ENCODE measurements around the gene ANO9.

The ANO9 gene

DNA sequence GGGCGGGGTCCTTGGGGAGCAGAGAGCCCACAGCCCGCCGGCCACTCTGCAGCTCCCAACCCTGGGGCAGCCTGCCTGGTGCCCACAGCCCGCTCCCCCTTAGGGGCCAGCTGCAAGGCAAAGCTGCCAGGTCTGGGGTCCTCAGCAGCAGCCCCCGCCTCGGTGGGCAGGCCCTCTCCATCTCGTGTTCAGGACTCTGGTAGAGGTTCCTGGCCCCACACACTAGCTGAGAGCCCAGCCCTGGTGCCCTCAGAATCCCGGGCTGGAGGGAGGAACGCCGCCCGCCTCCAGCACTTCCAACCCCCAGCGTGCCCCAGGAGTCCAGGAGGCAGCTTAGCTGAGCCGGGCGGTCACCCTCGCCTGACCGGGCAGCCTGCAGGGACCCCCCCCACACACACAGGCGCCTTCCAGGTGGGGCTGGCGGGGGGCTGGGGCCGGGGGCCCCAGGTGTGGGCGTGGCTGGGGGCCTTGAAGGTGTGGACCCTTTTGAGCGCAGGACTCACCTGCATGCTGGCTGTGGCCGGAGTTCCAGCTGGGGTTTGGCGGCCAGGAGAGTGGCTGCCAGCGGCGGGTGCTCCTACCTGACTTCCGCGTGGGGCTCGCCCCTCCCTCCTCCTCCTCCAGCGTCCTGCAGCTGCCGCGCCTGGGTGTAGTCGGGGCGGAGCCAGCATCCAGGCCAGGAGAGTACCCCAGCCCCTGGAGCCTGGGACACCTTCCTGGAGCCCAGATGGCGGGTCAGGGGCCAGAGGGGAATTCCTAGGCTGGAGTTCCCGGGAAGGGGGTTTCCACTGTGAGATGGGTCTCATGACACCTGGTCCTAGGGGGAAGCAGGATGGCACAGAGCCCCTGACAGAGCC is at the start of gene ANO9:
Gene ANO9, minus strand, starts transcription at position 594 of the 857 bp plus-strand sequence. Its CDS starts 85 bp downstream, at position 509.
- in situ Hi-C loops (cut with HindIII; ENCODE audit: low pct_ligation_motif_present, low pct_unique_long_range_greater_than_20kb, low sequenced_read_pairs), result no loop called here
- no peak for DNase-seq

DNA sequence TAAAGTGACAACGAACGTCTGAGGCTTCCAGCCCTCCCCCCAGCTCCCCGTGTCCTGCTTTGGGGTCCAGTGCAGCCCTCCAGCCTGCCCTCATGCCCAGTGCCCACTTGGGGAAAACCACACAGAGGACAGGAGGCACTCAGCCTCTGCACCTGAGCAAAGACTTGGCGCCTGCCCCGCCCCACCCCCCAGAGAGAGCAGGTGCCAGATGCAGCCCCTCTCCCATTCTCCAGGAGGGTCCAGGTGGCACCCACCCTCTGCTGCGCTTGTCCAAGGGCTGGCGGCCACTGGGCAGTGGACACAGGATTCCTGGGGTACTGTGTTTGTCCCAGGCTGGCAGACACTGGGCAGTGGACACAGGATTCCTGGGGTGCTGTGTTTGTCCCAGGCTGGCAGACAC is 49.5 kb upstream of the ANO9 start:
- in situ Hi-C loops (cut with HindIII; ENCODE audit: low pct_ligation_motif_present, low pct_unique_long_range_greater_than_20kb, low sequenced_read_pairs), result no loop called here
- no peak for DNase-seq

GRCh38 chr11:490930-491260 is 49.1 kb upstream of the ANO9 start:
- no peak for DNase-seq
- in situ Hi-C loops (cut with HindIII; ENCODE audit: low pct_ligation_motif_present, low pct_unique_long_range_greater_than_20kb, low sequenced_read_pairs), result no loop called here

GRCh38 chr11:490186-490929 is 48.5 kb upstream of the ANO9 start:
- in situ Hi-C loops (cut with HindIII; ENCODE audit: low pct_ligation_motif_present, low pct_unique_long_range_greater_than_20kb, low sequenced_read_pairs), result no loop called here
- DNase-seq, result no peak

DNA sequence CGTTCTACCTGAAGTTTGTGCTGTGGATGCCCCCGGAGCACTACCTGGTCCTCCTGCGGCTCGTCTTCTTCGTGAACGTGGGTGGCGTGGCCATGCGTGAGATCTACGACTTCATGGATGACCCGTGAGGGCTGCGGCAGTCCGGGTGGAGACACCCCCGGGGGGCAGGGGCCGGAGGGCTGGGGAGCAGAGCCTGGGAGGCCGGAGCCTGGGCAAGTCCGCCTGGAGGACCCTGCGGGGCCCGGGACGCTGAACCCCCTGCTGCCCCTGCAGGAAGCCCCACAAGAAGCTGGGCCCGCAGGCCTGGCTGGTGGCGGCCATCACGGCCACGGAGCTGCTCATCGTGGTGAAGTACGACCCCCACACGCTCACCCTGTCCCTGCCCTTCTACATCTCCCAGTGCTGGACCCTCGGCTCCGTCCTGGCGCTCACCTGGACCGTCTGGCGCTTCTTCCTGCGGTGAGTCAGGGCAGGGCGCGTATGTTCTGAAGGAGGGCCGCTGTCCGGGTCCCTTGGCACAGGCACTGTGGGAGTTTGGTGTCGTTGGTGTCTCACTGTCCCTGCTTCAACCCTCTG is 47.9 kb upstream of the ANO9 start:
- in situ Hi-C loops (cut with HindIII; ENCODE audit: low pct_ligation_motif_present, low pct_unique_long_range_greater_than_20kb, low sequenced_read_pairs), result no loop called here
- DNase-seq, result no peak

DNA sequence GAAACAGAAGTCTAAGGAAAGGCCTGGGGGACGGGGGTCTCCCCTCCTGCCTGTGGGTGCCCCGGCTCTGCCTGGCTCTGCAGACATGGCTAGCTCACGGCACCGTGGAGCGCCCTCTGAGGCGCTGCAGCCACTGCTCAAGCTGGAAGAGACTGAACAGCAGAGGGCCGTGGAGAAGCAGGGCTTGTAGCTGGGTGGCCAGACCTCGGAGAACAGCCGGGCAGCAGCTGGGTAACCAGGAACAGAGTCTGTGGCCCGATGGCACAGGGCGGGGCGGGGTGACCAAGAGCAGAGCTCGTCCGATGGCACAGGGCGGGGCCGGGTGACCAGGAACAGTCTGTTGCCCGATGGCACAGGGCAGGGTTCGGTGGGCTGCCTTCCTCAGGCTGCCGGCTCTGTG is 47.2 kb upstream of the ANO9 start:
- DNase-seq, result no peak
- in situ Hi-C loops (cut with HindIII; ENCODE audit: low pct_ligation_motif_present, low pct_unique_long_range_greater_than_20kb, low sequenced_read_pairs), result no loop called here

- in situ Hi-C loops (cut with HindIII; ENCODE audit: low pct_ligation_motif_present, low pct_unique_long_range_greater_than_20kb, low sequenced_read_pairs), result no loop called here
- no peak for DNase-seq
Measured at GRCh38 chr11:488579-488978, 46.8 kb upstream of the ANO9 start.

- DNase-seq, result no peak
- in situ Hi-C loops (cut with HindIII; ENCODE audit: low pct_ligation_motif_present, low pct_unique_long_range_greater_than_20kb, low sequenced_read_pairs), result no loop called here
Measured at GRCh38 chr11:488062-488461, 46.3 kb upstream of the ANO9 start.

DNA sequence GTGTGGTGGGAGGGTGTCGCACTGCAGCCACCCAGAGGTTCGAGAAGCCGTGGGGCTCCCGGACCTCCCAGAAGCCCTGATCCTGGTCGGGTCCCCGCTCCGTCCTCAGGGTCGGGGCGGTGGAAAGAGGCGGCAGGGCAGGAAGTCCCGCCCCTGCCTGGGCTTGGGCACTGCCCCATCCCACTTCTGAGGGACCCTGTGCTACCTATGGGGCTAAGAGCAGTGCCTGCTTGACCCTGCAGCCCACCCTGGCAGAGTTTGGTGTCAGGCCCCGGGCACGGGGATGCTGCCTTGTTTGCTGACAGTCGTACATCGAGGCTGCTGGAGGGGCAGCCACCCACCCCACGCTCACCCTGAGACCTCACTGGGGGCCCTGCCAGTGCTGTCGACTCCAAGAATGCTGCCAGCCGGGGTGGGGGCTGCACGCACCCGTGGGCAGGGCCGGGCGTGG is 45.8 kb upstream of the ANO9 start:
- in situ Hi-C loops (cut with HindIII; ENCODE audit: low pct_ligation_motif_present, low pct_unique_long_range_greater_than_20kb, low sequenced_read_pairs), result no loop called here
- DNase-seq, result no peak

DNA sequence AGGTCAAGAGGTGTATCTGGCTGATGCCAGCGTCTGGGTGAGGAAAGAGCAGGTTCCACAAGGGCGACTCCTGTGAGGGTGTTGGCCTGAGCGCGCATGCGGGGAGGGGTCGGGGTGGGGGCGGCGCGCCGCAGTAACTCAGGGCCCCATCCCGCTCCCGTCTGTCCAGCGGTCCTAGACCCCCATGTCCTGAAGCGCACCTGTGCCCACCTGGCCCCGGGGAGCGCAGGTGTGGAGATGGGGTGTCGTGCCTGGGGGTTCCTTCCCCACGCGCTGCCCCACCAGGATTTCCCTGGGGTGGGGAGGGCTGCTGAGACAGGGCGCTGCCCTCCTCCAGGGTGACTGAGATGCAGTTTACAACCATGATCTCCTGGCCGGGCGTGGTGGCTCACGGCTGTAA is 44.4 kb upstream of the ANO9 start:
- no peak for DNase-seq
- in situ Hi-C loops (cut with HindIII; ENCODE audit: low pct_ligation_motif_present, low pct_unique_long_range_greater_than_20kb, low sequenced_read_pairs), result no loop called here

- in situ Hi-C loops (cut with HindIII; ENCODE audit: low pct_ligation_motif_present, low pct_unique_long_range_greater_than_20kb, low sequenced_read_pairs), result no loop called here
- DNase-seq, result no peak
Measured at GRCh38 chr11:484616-485015, 42.8 kb upstream of the ANO9 start.

DNA sequence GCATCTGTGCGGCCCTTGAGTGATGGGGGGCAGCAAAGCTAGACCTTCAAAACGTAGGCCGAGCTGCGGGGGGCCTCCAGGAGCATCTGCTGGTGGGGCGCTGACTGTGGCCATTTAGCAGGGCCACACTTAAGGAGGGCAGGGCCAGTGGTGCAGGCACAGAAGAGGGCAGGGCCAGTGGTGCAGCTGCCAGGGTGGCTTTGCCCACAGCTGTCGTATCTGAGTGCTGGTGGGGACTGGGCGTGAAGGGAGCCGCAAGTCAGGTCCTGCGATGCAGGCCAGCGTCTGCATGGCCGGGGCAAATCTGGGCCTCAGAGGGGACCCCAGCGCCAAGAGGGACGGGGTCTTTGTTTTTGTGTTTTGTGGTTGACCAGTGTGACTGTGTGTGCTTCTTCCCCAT is 37.5 kb upstream of the ANO9 start:
- DNase-seq, result no peak
- in situ Hi-C loops (cut with HindIII; ENCODE audit: low pct_ligation_motif_present, low pct_unique_long_range_greater_than_20kb, low sequenced_read_pairs), result no loop called here

- in situ Hi-C loops (cut with HindIII; ENCODE audit: low pct_ligation_motif_present, low pct_unique_long_range_greater_than_20kb, low sequenced_read_pairs), result no loop called here
- DNase-seq, result no peak
Measured at GRCh38 chr11:477052-477715, 35.4 kb upstream of the ANO9 start.

DNA sequence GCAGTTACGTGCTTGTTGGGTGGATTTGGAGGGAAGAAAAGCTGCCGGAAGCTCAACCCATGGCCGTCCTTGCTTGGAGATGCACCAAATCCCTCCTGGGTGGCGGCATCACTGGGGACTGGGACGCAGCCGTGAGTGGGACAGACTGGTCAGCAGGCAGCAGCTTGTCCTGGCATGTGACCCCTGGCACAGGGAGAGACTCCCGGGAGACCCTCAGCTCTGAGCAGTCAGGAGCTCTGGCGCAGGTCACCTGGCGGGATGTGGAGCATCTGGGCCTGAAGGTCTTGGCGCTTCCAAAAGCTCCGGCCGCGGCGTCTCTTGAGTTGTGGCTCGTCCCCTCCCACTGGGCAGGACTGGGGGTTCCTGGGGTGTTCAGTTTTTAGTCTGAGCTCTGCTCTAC is 34.6 kb upstream of the ANO9 start:
- no peak for DNase-seq
- in situ Hi-C loops (cut with HindIII; ENCODE audit: low pct_ligation_motif_present, low pct_unique_long_range_greater_than_20kb, low sequenced_read_pairs), result no loop called here

- in situ Hi-C loops (cut with HindIII; ENCODE audit: low pct_ligation_motif_present, low pct_unique_long_range_greater_than_20kb, low sequenced_read_pairs), result no loop called here
Measured at GRCh38 chr11:475941-476340, 34.1 kb upstream of the ANO9 start.

DNA sequence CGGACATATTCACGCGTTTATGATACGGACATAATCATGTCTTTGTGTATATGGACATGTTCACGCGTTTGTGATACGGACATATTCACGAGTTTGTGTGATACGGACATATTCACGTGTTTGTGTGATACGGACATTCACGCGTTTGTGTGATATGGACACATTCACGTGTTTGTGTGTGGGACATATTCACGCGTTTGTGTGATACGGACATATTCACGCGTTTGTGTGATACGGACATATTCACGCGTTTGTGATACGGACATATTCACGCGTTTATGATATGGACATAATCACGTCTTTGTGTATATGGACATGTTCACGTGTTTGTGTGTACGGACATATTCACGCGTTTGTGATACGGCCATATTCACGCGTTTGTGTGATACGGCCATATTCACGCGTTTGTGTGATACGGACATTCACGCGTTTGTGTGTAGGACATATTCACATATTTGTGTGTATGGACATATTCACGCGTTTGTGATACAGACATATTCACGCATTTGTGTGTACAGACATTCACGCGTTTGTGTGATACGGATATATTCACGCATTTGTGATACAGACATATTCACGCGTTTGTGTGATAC is 33.2 kb upstream of the ANO9 start:
- in situ Hi-C loops (cut with HindIII; ENCODE audit: low pct_ligation_motif_present, low pct_unique_long_range_greater_than_20kb, low sequenced_read_pairs), result no loop called here
- no peak for DNase-seq

More at GRCh38 chr11:475941-476340, 34.1 kb upstream of the ANO9 start:
- no peak for DNase-seq

DNA sequence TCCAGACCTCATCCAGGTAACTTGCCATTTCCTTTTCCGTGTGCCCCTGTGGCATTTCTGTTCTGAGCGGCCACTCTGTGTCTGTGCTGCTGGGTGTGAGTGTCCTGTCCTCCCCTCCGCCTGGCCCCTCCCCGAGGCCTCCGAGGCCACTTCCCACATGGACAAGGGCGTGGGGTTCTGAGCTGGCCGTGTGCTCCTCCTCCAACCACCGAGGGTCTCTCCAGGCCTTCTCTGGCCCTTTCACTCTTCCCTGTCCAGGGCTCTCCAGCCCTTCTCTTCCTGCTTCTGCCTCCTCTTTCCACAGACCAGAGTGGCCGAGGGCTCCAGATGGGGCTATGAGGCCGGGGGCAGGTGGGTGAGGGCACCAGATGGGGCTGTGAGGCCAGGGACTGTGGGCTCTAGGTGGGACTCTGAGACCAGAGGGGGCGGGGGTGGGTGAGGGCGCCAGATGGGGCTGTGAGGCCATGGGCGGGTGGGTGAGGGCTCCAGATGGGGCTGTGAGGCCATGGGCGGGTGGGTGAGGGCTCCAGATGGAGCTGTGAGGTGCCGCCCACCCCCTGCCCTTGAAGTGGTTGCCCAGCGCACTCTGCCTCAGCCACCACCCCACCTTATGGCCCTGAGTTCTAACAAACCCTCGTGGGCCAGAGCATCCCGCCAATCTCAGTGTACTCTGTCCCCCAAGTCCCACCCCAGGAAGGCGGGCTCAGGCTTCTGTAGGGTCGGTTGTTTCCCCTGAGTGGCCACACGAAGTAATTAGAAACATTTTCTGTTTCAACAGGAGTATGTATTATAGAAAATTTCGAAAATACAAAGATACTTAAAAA is 32.4 kb upstream of the ANO9 start:
- in situ Hi-C loops (cut with HindIII; ENCODE audit: low pct_ligation_motif_present, low pct_unique_long_range_greater_than_20kb, low sequenced_read_pairs), result no loop called here
- DNase-seq, result no peak

- in situ Hi-C loops (cut with HindIII; ENCODE audit: low pct_ligation_motif_present, low pct_unique_long_range_greater_than_20kb, low sequenced_read_pairs), result no loop called here
- DNase-seq, result no peak
Measured at GRCh38 chr11:473415-473814, 31.6 kb upstream of the ANO9 start.
